Osteoblast (primary cell): ENCODE measurements around the gene TF. TPM values are rescaled to one million over a fixed set of nuclear protein-coding genes. Genes with fewer than 3 reads are reported as not detected.

Experiments used
- DNase-seq: peaks from one replicate; pipeline ENCODE4 v3.0.0; 2011; ENCODE audit warnings: low spot score, mixed read lengths; ENCODE audit not compliant: insufficient read length; ENCODE audit errors: missing footprints
- H2AFZ ChIP-seq: 2 replicates; pipeline ENCODE4 v1.6.0; 2011; ENCODE audit warnings: mild to moderate bottlenecking, low read length
- H3K27ac ChIP-seq: 2 replicates; pipeline ENCODE4 v1.5.1; 2011; ENCODE audit warnings: mild to moderate bottlenecking, low read depth, low read length, moderate library complexity
- H3K27me3 ChIP-seq: 2 replicates; pipeline ENCODE4 v1.6.0; 2012; ENCODE audit warnings: mild to moderate bottlenecking, control low read depth, inconsistent platforms, low read length, moderate library complexity; ENCODE audit not compliant: insufficient read depth
- H3K36me3 ChIP-seq: 2 replicates; pipeline ENCODE4 v1.5.1; 2011; ENCODE audit warnings: mild to moderate bottlenecking, low read length, control low read depth, moderate library complexity; ENCODE audit not compliant: insufficient read depth
- H3K4me1 ChIP-seq: 2 replicates; pipeline ENCODE4 v1.5.1; 2011; ENCODE audit warnings: mild to moderate bottlenecking, low read length, control low read depth, moderate library complexity; ENCODE audit not compliant: insufficient read depth
- H3K4me2 ChIP-seq: 2 replicates; pipeline ENCODE4 v1.6.0; 2011; ENCODE audit warnings: mild to moderate bottlenecking, low read length; ENCODE audit not compliant: insufficient read depth
- H3K4me3 ChIP-seq: fragments of 200-600 bp; sonication (generic); 3 replicates; pipeline ENCODE4 v1.5.1; 2012; ENCODE audit warnings: mild to moderate bottlenecking, low read length, inconsistent platforms; ENCODE audit not compliant: insufficient read depth
- H3K79me2 ChIP-seq: 2 replicates; pipeline ENCODE4 v1.6.0; 2012; ENCODE audit warnings: mild to moderate bottlenecking, low read length, control low read depth, inconsistent platforms; ENCODE audit not compliant: insufficient read depth
- H3K9me3 ChIP-seq: 2 replicates; pipeline ENCODE4 v1.5.1; 2011; ENCODE audit warnings: low read depth, low read length, control low read depth
- H4K20me1 ChIP-seq: 2 replicates; pipeline ENCODE4 v1.6.0; 2012; ENCODE audit warnings: mild to moderate bottlenecking, low read length, control low read depth; ENCODE audit not compliant: insufficient read depth
- CTCF ChIP-seq: IDR thresholded peaks from 2 replicates; pipeline ENCODE4 v1.5.1; 2011; ENCODE audit warnings: mild to moderate bottlenecking, low read depth, low read length, moderate library complexity; ENCODE audit errors: extremely low read depth
- total RNA-seq: library from RNA; depleted of rRNA; stranded (reverse); fragments of >200 nt; gene quantifications from 2 replicates; pipeline ENCODE4 v1.2.3, GENCODE V29; 2012

TF gene
- 0.36 and 0.88 TPM in 2 replicates for total RNA-seq

GRCh38 chr3:133745981-133746711, at the start of gene TF:
TSS of gene TF (plus strand) at chr3:133746393. CDS start at chr3:133746441, 48 bp downstream.
- Histone ChIP-seq H4K20me1 (no peaks in the 10 kb centered on the region), H2AFZ (no peak within 1 kb of the TSS), H3K27ac (no peak within 1 kb of the TSS), H3K4me3 (no peak within 1 kb of the TSS), H3K4me2 (no peak within 1 kb of the TSS), H3K79me2 (no peaks in the 10 kb centered on the region), H3K9me3 (no peaks in the 10 kb centered on the region), H3K36me3 (no peaks in the 10 kb centered on the region), H3K4me1 (peaks cover 4% of the 10 kb centered on the region), H3K27me3 (peaks cover 36% of the 10 kb centered on the region)
- no peak for DNase-seq
- no peak for TF ChIP-seq CTCF

DNA sequence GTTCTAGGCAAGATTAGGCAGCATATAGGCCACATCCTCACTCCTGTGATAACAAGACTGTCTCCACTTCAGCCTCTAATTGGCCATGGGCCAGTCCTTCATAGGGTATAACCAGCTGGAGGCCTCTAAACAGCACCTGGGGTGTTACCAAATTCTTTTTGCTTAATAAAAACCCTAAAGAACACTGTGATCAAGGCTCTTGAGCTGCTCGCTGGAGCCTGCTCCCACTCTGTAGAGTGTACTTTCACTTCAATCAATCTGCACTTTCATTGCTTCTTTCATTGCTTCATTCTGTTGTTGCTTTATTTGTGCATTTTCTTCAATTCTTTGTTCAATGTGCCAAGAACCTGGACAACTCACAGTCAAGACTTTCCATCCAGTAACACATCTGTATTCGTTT, 48.2 kb upstream of the TF start:
- Histone ChIP-seq H4K20me1 (no peaks in the 10 kb centered on the region), H3K4me3 (no peak overlapping the region), H3K27me3 (no peaks in the 10 kb centered on the region), H3K9me3 (no peaks in the 10 kb centered on the region), H3K4me2 (no peak overlapping the region), H3K27ac (no peak overlapping the region), H2AFZ (no peak overlapping the region), H3K79me2 (no peaks in the 10 kb centered on the region), H3K4me1 (no peaks in the 10 kb centered on the region), H3K36me3 (no peaks in the 10 kb centered on the region)
- no peak for DNase-seq
- TF ChIP-seq CTCF: no peak

- Histone ChIP-seq H3K4me1 (no peaks in the 10 kb centered on the region), H3K79me2 (no peaks in the 10 kb centered on the region), H3K36me3 (no peaks in the 10 kb centered on the region), H4K20me1 (no peaks in the 10 kb centered on the region), H3K4me3 (no peak overlapping the region), H2AFZ (no peak overlapping the region), H3K27me3 (no peaks in the 10 kb centered on the region), H3K9me3 (no peaks in the 10 kb centered on the region), H3K4me2 (no peak overlapping the region), H3K27ac (no peak overlapping the region)
- no peak for DNase-seq
- TF ChIP-seq CTCF: no peak
These were observed 46.7 kb upstream of the TF start for GRCh38 chr3:133699467-133699866.

DNA sequence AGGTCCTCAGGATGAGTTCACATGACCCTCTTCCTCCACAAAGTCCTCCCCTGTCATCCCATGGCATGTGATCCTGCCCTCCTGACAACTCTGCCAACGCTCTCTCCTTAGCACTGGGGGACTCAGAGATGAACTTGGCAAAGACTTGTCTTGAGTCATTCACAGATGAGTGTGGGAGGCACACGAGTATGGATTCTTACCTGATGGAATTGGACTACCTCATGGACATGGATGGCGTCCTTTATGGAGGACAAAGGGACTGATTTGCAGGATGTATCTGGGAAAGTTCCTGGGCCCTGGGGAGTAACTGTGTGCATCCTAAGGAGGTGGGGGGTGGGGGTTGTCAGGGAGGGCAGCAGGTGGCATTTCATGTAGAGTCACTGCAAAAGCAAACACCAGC, 46.3 kb upstream of the TF start:
- Histone ChIP-seq H3K36me3 (no peaks in the 10 kb centered on the region), H3K79me2 (no peaks in the 10 kb centered on the region), H3K27ac (no peak overlapping the region), H3K4me1 (no peaks in the 10 kb centered on the region), H3K27me3 (no peaks in the 10 kb centered on the region), H3K4me2 (no peak overlapping the region), H2AFZ (no peak overlapping the region), H3K9me3 (no peaks in the 10 kb centered on the region), H4K20me1 (no peaks in the 10 kb centered on the region), H3K4me3 (no peak overlapping the region)
- TF ChIP-seq CTCF: no peak
- DNase-seq: no peak
